Stomach (tissue), 4 donors: Measurements from ENCODE around the gene CRABP1.

Experiments
- EP300 ChIP-seq: sonication (generic); formaldehyde crosslinking; IDR thresholded peaks from one replicate; pipeline ENCODE4 v1.6.1; 2017; ENCODE audit warnings: antibody characterized with exemption
- POLR2A ChIP-seq, 4 donors: fragments of 450-650 bp; IDR thresholded peaks; one replicate each; pipeline ENCODE4 v1.6.1; 2016; ENCODE audit warnings: antibody characterized with exemption in 4 of 4, control low read depth in 2 of 4, mild to moderate bottlenecking in 1 of 4, moderate library complexity in 1 of 4
- POLR2AphosphoS5 ChIP-seq, 3 donors: sonication (generic); formaldehyde crosslinking; IDR thresholded peaks; one replicate each; pipeline ENCODE4 v1.6.1; 2016; ENCODE audit warnings: antibody characterized with exemption in 3 of 3
- TF ChIP-seq, protein P1 (sequence below), 7 experiments: fragments of 450-650 bp in 4 of 7; fragments of 200-600 bp in 3 of 7; sonication (generic) in 3 of 7; IDR thresholded peaks; one replicate each; pipeline ENCODE4 v1.5.1; 2016 to 2019; ENCODE audit warnings: antibody characterized with exemption in 7 of 7, control low read depth in 2 of 7, mild to moderate bottlenecking in 1 of 7

DNA sequence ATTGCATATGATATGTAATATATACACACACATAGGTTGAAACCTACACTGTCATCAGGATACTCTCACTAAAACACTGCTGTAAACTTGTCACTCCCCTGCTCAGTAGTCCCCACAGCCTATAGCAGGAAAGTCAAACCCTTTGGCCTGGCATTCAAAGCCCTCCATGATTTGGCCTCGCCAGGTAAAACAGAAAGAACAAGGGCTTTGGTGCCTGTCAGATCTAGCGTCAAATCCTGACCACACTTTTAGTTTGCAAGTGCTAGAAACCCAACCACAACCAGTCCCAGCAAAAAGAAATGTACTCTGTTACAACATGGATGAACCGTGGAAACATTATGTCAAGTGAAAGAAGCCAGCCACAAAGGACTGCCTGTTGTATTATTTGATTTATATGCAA lies 11.4 kb downstream of the CRABP1 start:
- TF ChIP-seq EP300 (no peak), POLR2A (IDR thresholded peaks at IDR 0.05) (no peak), POLR2AphosphoS5 (IDR thresholded peaks at IDR 0.05) (no peak)
- TF ChIP-seq, protein P1, sequence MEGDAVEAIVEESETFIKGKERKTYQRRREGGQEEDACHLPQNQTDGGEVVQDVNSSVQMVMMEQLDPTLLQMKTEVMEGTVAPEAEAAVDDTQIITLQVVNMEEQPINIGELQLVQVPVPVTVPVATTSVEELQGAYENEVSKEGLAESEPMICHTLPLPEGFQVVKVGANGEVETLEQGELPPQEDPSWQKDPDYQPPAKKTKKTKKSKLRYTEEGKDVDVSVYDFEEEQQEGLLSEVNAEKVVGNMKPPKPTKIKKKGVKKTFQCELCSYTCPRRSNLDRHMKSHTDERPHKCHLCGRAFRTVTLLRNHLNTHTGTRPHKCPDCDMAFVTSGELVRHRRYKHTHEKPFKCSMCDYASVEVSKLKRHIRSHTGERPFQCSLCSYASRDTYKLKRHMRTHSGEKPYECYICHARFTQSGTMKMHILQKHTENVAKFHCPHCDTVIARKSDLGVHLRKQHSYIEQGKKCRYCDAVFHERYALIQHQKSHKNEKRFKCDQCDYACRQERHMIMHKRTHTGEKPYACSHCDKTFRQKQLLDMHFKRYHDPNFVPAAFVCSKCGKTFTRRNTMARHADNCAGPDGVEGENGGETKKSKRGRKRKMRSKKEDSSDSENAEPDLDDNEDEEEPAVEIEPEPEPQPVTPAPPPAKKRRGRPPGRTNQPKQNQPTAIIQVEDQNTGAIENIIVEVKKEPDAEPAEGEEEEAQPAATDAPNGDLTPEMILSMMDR (IDR thresholded peaks at IDR 0.05), result no peak
